Subcutaneous abdominal adipose tissue (tissue), 5 donors: ENCODE measurements around the gene ADAM15.
A peak's percentile ranks its signal among the peaks of the same experiment; 100 is the strongest.

Experiments used
- H3K27ac ChIP-seq: one replicate; pipeline ENCODE4 v1.7.0; 2013; ENCODE audit warnings: low read depth, mild to moderate bottlenecking, inconsistent platforms, low read length, moderate library complexity
- H3K27me3 ChIP-seq, 5 donors: one replicate each; pipeline ENCODE4 v1.7.0; 2013; ENCODE audit warnings: low read length in 5 of 5, inconsistent platforms in 1 of 5; ENCODE audit not compliant: control insufficient read depth in 5 of 5, insufficient read depth in 4 of 5
- H3K36me3 ChIP-seq, 5 donors: one replicate each; pipeline ENCODE4 v1.7.0; 2013; ENCODE audit warnings: low read length in 5 of 5; ENCODE audit not compliant: control insufficient read depth in 5 of 5, insufficient read depth in 5 of 5
- H3K4me1 ChIP-seq, 5 donors: one replicate each; pipeline ENCODE4 v1.7.0; 2013; ENCODE audit warnings: low read length in 5 of 5, mild to moderate bottlenecking in 3 of 5, moderate library complexity in 1 of 5; ENCODE audit not compliant: control insufficient read depth in 5 of 5, insufficient read depth in 5 of 5
- H3K4me3 ChIP-seq, 5 donors: one replicate each; pipeline ENCODE4 v1.7.0; 2013; ENCODE audit warnings: low read length in 5 of 5, low read depth in 1 of 5
- H3K9ac ChIP-seq, 5 donors: one replicate each; pipeline ENCODE4 v1.7.0; 2013; ENCODE audit warnings: low read length in 5 of 5, mild to moderate bottlenecking in 4 of 5, moderate library complexity in 3 of 5
- H3K9me3 ChIP-seq, 5 donors: one replicate each; pipeline ENCODE4 v1.7.0; 2013; ENCODE audit warnings: low read length in 5 of 5; ENCODE audit not compliant: control insufficient read depth in 5 of 5
- donor health status: healthy.
- donor health status: healthy.
- donor health status: healthy.
- donor health status: healthy.
- donor health status: healthy.

The ADAM15 gene

DNA sequence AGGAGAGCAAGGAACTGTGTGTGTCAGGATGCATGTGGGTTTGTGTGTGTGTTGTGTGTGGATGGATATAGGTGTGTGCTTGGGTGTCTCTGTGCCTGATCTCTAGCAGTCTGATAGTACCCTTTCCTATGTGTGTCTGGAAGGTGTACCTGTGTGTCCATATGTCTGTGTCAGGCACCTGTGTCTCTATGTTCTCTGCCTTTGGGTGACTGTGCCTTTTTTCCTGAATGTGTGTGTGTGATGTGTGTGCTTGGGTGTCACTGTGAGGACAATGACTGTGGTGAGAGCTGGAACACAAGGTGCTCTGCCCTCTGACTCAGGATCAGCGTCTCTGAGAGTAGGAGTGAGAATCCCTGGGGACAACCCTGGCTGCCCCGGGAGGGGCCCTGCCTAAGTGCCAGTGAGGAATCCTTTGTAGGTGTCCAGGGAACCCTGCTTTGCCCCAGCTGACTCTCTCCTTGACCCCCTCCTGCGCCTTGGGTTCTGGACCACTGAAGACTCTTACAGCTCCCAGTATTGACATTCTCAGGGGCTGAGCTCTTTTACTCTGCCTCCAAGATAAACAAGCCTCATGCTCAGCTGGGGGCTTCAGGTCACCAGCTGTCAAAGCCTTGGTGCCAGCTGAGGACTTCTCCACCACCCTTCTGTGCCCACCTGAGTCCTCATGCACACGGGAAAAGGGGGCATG is 26.8 kb downstream of the ADAM15 start:
- Histone ChIP-seq H3K9ac (peak overlapping the region in 2 of 5 donors; percentile 31 to 37), H3K36me3 (no peaks in the 10 kb centered on the region), H3K9me3 (no peaks in the 10 kb centered on the region), H3K27ac (no peak overlapping the region), H3K27me3 (peaks cover 32 to 38% (median 35%) of the 10 kb centered on the region in 5 donors), H3K4me3 (peak overlapping the region in 3 of 5 donors; percentile 29 to 56 (median 40)), H3K4me1 (peaks cover 0 to 48% (median 42%) of the 10 kb centered on the region in 5 donors)

DNA sequence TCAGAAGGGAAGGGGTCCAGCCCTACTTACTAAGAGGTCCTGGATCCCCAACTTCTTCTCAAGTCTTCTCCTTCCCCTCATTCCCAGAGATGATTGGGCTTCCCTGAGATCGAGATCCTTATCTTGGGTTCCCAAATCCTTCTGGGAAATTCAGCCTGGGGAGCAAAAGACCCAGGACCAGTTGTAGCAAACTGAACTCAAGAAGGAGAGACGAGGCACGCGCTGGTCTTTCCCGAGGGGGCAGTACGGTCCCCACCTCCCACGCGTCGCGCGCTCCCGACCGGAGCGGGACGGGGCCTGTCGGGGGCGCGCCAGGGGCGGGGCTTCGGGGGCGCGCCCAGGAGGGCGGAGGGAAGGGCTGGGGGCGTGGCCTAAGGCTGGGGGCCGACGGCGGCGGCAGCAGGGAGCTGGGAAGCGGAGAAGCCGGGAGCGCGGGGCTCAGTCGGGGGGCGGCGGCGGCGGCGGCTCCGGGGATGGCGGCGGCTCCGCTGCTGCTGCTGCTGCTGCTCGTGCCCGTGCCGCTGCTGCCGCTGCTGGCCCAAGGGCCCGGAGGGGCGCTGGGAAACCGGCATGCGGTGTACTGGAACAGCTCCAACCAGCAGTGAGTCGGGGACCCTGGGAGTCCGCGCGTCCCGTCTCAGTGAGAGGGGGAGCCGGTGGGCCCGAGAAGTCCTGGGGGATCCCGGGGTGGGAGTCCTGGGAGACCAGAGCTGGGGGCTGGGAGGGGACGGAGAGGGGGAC is 27.5 kb downstream of the ADAM15 start, which contains the start of gene EFNA3:
EFNA3 (plus strand) TSS at position 369 of the 741 bp plus-strand sequence; CDS start at position 474, 105 bp downstream.
- Histone ChIP-seq H3K4me1 (peaks cover 0 to 51% (median 43%) of the 10 kb centered on the region in 5 donors), H3K9ac (peak within 1 kb of the TSS in 3 of 5 donors; percentile 15 to 37 (median 31)), H3K9me3 (no peaks in the 10 kb centered on the region), H3K36me3 (no peaks in the 10 kb centered on the region), H3K27me3 (peaks cover 39 to 45% (median 43%) of the 10 kb centered on the region in 5 donors), H3K27ac (no peak within 1 kb of the TSS), H3K4me3 (peak within 1 kb of the TSS; percentile 25 to 56 (median 40))

DNA sequence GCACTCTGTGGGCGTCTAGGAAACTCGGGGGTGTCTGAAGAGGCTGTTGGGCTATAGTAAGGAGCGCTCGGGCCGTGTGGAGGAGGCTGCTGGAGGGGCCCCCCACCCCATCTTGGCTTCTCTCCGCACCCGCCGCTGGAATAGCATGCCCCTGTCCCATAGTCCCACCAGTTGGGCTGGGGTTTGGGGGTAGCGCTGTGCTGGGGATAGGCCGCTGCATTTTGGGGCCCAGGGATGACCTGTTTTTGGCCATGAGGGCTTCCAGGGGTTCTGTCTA is 28.0 kb downstream of the ADAM15 start:
- Histone ChIP-seq H3K9ac (peak overlapping the region in 2 of 5 donors; percentile 17 to 30), H3K9me3 (no peaks in the 10 kb centered on the region), H3K4me1 (peaks cover 0 to 53% (median 46%) of the 10 kb centered on the region in 5 donors), H3K27ac (no peak overlapping the region), H3K4me3 (peak overlapping the region in 4 of 5 donors; percentile 25 to 56 (median 38)), H3K27me3 (peaks cover 42 to 50% (median 48%) of the 10 kb centered on the region in 5 donors), H3K36me3 (no peaks in the 10 kb centered on the region)

DNA sequence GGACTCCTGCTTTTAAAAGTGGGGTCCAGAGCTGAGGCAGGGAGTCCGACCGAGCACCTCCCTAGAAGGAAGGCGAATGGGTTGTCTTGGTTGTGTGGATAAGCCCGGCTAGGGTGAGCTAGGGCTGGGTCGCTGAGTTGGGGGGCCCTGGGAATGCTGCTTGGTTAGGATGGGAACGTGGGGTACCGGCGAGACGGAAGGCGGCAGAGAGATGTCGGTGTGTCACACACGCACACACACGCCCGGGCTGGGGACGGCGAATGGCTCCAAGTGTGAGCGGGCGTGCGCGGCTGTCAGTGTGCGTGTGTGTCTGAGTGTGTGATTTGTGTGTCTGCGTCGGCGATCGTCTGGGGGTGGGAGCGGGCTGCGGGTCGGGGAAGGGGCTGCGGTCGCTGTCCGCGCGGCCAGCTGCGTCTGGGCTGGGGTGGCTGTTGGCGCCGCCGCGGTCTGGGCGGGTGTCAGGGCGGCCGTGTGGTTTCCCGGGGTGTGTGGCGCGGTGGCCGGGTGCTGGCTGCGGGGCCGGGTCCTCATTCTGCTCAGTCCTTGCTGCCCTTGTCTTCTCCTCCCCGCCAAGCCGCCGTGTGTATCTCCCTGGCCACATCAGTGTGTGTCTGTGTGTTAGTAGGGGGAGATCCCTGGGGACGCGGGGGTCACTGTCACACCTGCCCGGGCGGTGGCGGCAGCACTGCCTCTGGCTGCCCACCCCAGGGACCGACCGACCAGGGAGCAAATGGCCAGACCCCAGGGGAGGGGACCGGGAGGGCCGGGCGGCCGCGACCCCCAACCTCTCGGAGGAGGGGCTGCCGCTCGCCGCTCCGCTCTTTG is 28.6 kb downstream of the ADAM15 start:
- Histone ChIP-seq H3K4me1 (peaks cover 3 to 58% (median 51%) of the 10 kb centered on the region in 5 donors), H3K4me3 (peak overlapping the region in 4 of 5 donors; percentile 25 to 56 (median 38)), H3K27me3 (peaks cover 42 to 54% (median 50%) of the 10 kb centered on the region in 5 donors), H3K27ac (no peak overlapping the region), H3K36me3 (no peaks in the 10 kb centered on the region), H3K9me3 (no peaks in the 10 kb centered on the region), H3K9ac (peak overlapping the region in 3 of 5 donors; percentile 15 to 30 (median 17))

DNA sequence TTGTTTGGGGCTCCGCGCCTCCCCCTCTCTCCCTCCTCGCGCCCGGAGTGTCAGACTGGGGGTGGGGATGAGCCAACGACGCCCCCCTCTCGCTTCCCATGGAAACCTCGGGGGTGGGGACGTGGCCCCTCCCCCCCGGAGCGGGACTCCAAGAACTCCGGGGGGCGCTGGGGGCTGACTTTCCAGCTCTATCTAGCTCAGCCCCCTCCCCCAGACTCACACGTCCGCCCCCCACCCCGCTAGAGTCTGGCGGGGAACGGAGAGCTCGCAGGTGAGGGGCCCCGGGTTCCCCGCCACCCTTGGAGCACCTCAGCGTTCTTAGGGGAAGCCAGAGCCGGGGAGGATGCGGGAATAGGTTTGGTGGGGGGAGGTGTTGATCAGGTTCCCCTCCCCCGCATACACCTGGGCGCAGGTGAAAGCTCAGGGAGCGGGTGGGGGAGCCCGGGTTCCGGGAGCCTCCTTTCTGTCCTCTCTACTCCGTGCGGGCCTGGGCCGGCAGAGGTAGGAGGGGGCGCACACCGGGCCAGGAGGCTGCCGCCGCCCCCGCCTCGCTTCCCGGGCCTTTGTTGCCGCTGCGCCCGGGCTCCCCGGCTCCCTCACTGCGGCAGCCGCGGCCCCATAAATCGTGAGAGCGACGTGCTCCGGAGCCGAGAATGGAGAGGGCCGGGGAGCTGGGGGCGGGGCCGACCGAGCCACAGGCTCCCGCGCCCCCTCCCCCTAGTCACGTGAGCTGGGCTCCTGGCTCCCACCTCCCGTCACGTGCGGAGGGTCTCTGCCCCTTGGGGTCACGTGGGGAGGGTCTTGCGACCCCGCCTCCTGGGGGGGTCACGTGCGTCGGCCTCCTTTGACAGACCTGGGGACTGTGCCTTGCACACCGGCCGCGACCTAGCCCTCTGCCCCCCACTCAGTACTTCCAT is 29.5 kb downstream of the ADAM15 start:
- H3K9me3 ChIP-seq = no peaks in the 10 kb centered on the region
- H3K27me3 ChIP-seq = peaks cover 42 to 54% (median 50%) of the 10 kb centered on the region in 5 donors
- no peak overlapping the region for H3K27ac ChIP-seq
- H3K9ac ChIP-seq = no peak overlapping the region
- H3K4me1 ChIP-seq = peaks cover 3 to 64% (median 54%) of the 10 kb centered on the region in 5 donors
- H3K36me3 ChIP-seq = no peaks in the 10 kb centered on the region
- H3K4me3 ChIP-seq = peak overlapping the region in 2 of 5 donors; percentile 30 to 38

DNA sequence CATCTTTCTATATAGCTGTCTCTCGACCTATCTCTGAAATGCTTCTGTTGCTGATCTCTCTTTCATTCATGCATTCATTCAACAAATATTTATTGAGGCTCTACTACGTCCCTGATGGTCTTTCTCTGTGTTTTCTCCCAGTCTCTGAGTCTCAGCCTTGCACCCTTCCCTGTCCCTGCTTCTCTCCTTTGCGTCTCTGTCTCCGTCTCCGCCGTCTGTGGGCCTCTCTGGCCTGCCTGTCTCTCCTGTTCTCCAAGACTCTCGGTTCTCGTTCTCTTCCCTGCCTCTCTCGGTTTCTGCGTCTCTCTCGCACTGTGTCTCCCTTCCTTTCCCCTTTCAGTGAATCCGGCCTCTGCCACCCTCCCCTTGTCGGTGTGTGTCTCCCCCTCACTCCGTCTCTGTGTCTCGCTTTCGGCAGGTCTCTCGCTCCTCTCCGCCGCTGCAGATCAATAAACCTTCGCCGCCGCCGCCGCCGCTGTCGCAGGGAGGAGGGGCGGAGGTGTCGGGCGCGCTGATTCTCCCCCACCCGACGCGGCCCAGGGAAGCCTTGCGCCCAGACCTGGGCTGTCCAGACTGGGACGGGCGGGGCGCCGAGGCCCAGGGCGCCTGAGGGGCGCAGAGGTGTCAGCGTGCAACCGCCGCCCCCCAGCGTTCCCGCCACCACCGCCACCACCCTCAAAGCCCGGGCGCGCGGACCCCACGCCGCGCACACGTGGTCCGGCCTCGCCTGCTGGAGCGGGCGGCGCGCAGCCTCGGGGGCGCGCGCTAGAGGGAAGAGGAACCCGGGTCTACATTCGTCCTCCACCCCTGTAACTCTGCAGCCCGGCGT is 30.6 kb downstream of the ADAM15 start:
- H3K27me3 ChIP-seq = peaks cover 42 to 54% (median 50%) of the 10 kb centered on the region in 5 donors
- no peak overlapping the region for H3K27ac ChIP-seq
- H3K9me3 ChIP-seq = no peaks in the 10 kb centered on the region
- no peak overlapping the region for H3K9ac ChIP-seq
- H3K36me3 ChIP-seq = no peaks in the 10 kb centered on the region
- peaks cover 3 to 74% (median 62%) of the 10 kb centered on the region in 5 donors for H3K4me1 ChIP-seq
- peak overlapping the region in 2 of 5 donors; percentile 21 to 51 for H3K4me3 ChIP-seq

DNA sequence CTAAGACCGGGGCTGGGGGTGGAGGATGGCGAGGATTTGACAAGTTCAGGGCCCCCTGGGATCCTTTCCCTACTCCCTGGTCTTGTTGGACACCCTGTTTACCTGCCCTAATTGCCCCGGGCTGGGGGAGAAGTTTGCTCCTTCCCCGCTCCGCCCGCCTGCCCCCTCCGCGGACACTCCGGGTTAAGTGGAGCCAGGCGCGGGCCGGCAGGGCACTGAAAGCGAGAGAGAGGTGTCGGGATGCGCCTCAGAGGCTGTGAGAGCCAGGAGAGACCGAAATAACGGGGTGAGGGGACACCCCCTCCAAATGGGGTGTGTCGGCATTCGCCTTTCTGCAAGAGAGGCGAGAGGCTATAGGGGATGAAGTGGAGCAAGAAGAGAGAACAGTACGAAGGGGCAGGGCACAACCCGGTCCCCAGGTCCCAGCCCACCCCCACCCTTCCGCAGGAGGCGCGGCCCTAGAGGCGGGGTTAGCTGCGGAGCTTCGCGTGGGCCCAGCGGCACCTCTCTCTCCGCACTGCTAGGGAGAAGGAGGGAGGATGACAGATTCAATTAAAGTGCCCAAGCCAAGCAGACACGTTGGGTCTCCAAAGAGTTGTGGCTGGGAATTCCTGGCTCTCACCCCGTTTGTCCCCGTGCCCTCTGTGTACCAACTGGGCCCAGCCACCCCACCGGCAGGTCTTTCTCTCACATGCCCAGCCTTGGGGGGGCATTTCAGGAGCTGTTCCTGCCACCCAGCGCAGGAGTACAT is 31.4 kb downstream of the ADAM15 start:
- Histone ChIP-seq H3K27ac (no peak overlapping the region), H3K9ac (no peak overlapping the region), H3K9me3 (no peaks in the 10 kb centered on the region), H3K36me3 (no peaks in the 10 kb centered on the region), H3K27me3 (peaks cover 42 to 54% (median 50%) of the 10 kb centered on the region in 5 donors), H3K4me1 (peaks cover 3 to 76% (median 62%) of the 10 kb centered on the region in 5 donors), H3K4me3 (peak overlapping the region in 2 of 5 donors; percentile 21 to 51)

DNA sequence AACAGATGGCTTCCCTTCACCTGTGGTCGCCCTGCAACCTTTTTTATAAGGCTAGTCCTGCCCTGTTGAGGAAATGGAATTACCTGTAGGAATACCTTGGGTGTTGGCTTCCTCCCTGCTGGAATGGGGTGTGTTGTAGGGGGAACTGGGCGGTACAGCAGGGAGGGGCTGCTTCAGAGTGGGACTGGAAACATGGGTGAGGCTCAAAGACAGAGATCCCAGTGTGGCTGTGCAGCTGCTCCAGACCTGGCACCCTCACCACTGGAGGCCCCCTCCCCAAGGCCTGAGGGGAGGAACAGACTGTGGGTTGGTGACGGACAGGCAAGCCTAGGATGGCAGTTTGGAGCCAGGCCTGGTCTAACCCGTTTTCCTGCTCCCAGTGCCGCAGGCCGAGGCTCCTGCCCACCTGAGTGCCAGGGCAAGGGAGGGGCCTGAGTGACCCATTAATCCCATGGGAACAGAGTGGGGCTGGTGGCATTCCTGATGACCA is 32.0 kb downstream of the ADAM15 start:
- Histone ChIP-seq H3K4me3 (no peak overlapping the region), H3K9ac (no peak overlapping the region), H3K27me3 (peaks cover 42 to 54% (median 50%) of the 10 kb centered on the region in 5 donors), H3K36me3 (no peaks in the 10 kb centered on the region), H3K9me3 (no peaks in the 10 kb centered on the region), H3K4me1 (peaks cover 3 to 76% (median 62%) of the 10 kb centered on the region in 5 donors), H3K27ac (no peak overlapping the region)
